ENCODE results near the gene PPP2R5A.

PPP2R5A gene

DNA sequence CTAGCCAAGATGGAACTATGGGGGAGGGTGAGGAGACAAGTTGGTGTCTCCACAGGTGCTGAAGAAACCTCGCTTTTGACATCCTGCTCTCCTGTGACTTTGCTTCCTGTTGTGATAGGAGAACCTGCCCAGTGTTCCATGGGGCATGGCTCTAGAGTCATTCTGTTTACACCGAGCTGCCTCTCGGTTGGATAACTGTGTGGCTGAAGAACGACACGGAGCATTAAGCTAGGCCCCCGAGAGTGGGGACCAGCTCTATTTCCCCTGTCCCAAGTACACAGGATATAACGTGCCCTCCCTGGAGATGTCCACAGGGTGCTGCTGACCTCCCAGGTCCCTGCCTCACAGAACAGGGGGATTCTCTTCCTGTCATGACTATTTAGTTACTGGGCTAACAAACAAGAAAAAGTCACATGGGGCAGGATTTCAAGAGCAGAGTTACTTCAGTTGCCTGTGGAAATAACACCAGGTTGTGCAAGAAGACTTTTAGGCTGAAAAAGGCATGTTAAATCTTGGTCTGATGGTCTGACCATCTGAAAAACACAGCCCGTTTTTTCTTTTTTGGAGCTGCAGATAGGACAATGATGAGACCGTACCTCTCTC, 29.4 kb upstream of the PPP2R5A start:
- no peak overlapping the region for H3K4me3 ChIP-seq (ENCODE audit: low read depth, low read length)
- no peak for DNase-seq (ENCODE audit: low read depth)
- no peak for TF ChIP-seq CTCF (IDR thresholded peaks at IDR 0.05; ENCODE audit: control insufficient read depth, extremely low read depth, insufficient read depth)

DNA sequence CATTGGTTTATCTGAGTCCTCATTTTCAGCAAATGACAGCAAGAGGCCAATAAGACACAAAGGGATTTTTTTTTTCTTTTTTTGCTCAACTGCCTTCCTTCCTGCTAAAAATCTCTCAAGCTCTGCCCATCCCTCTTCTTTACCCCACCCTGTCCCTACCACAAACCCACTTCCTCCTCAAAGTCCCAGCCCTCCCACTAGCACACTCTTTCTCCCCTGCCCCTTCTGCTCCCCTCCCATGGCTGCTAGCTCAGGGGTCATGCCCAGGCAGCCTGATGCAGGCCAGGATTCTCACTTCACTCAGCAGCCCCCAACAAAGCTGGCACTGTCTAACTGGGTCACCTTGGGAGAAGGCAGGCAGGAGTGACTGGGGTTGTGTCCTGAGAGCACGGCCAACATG, 28.8 kb upstream of the PPP2R5A start:
- H3K4me3 ChIP-seq (ENCODE audit: low read depth, low read length) = no peak overlapping the region
- no peak for TF ChIP-seq CTCF (IDR thresholded peaks at IDR 0.05; ENCODE audit: control insufficient read depth, extremely low read depth, insufficient read depth)

GRCh38 chr1:212257157-212257556, 28.1 kb upstream of the PPP2R5A start:
- no peak for TF ChIP-seq CTCF (IDR thresholded peaks at IDR 0.05; ENCODE audit: control insufficient read depth, extremely low read depth, insufficient read depth)
- no peak for DNase-seq (ENCODE audit: low read depth)
- H3K4me3 ChIP-seq (ENCODE audit: low read depth, low read length) = no peak overlapping the region

More for the DNA sequence above, 28.8 kb upstream of the PPP2R5A start:
- DNase-seq (ENCODE audit: low read depth) = no peak

- DNase-seq (ENCODE audit: low read depth) = no peak
Measured at GRCh38 chr1:212259693-212260480, 25.3 kb upstream of the PPP2R5A start.

GRCh38 chr1:212260557-212261355, 24.5 kb upstream of the PPP2R5A start:
- TF ChIP-seq CTCF (IDR thresholded peaks at IDR 0.05; ENCODE audit: control insufficient read depth, extremely low read depth, insufficient read depth) = no peak
- no peak overlapping the region for H3K4me3 ChIP-seq (ENCODE audit: low read depth, low read length)
- no peak for DNase-seq (ENCODE audit: low read depth)

More at GRCh38 chr1:212259693-212260480, 25.3 kb upstream of the PPP2R5A start:
- no peak overlapping the region for H3K4me3 ChIP-seq (ENCODE audit: low read depth, low read length)
- TF ChIP-seq CTCF (IDR thresholded peaks at IDR 0.05; ENCODE audit: control insufficient read depth, extremely low read depth, insufficient read depth) = no peak

GRCh38 chr1:212261361-212261929, 23.8 kb upstream of the PPP2R5A start:
- DNase-seq (ENCODE audit: low read depth) = no peak
- no peak for TF ChIP-seq CTCF (IDR thresholded peaks at IDR 0.05; ENCODE audit: control insufficient read depth, extremely low read depth, insufficient read depth)
- H3K4me3 ChIP-seq (ENCODE audit: low read depth, low read length) = no peak overlapping the region
